Breast epithelium (tissue), 3 donors: Measurements from ENCODE around the gene IGSF9B.

Source experiments
- POLR2AphosphoS5 ChIP-seq, 3 donors: sonication (generic); formaldehyde crosslinking; IDR thresholded peaks; one replicate each; pipeline ENCODE4 v1.6.1; 2017; ENCODE audit warnings: antibody characterized with exemption in 3 of 3
- TF ChIP-seq, protein P1 (sequence below), 3 donors: fragments of 450-650 bp; IDR thresholded peaks; one replicate each; pipeline ENCODE4 v1.5.1; 2016 to 2017; ENCODE audit warnings: antibody characterized with exemption in 3 of 3, mild to moderate bottlenecking in 3 of 3, moderate library complexity in 3 of 3

- TF ChIP-seq, protein P1, sequence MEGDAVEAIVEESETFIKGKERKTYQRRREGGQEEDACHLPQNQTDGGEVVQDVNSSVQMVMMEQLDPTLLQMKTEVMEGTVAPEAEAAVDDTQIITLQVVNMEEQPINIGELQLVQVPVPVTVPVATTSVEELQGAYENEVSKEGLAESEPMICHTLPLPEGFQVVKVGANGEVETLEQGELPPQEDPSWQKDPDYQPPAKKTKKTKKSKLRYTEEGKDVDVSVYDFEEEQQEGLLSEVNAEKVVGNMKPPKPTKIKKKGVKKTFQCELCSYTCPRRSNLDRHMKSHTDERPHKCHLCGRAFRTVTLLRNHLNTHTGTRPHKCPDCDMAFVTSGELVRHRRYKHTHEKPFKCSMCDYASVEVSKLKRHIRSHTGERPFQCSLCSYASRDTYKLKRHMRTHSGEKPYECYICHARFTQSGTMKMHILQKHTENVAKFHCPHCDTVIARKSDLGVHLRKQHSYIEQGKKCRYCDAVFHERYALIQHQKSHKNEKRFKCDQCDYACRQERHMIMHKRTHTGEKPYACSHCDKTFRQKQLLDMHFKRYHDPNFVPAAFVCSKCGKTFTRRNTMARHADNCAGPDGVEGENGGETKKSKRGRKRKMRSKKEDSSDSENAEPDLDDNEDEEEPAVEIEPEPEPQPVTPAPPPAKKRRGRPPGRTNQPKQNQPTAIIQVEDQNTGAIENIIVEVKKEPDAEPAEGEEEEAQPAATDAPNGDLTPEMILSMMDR (IDR thresholded peaks at IDR 0.05), result no peak
- TF ChIP-seq POLR2AphosphoS5 (IDR thresholded peaks at IDR 0.05), result no peak
These were observed 8.3 kb upstream of the IGSF9B start for GRCh38 chr11:133965031-133965601.
